H1 (cell line): ENCODE data around the gene CDKL5. TPM values are rescaled to one million over a fixed set of nuclear protein-coding genes. Genes with fewer than 3 reads are reported as not detected.

Experiments used
- CTCF ChIA-PET: fragments of 300-600 bp; sonication (Branson Sonifier 250); formaldehyde crosslinking; loops from one replicate; lab custom pipeline; 2021; ENCODE audit not compliant: partially characterized antibody; lab: Charles Lee
- POLR2A ChIA-PET: fragments of 300-600 bp; sonication (Branson Sonifier 250); formaldehyde crosslinking; loops from one replicate; lab custom pipeline; 2021; ENCODE audit warnings: inconsistent platforms; ENCODE audit not compliant: partially characterized antibody; lab: Charles Lee
- DNase-seq, 2 experiments: peaks; one replicate each; pipeline versions ENCODE4 v3.0.0 to v3.0.0-alpha.2; 2010 to 2022; ENCODE audit warnings: low spot score in 2 of 2, low read depth in 1 of 2, mixed read lengths in 1 of 2
- FAIRE-seq: peaks from 2 replicates; lab custom pipeline; 2011; peaks lifted over from hg19 to GRCh38; lab: Jason Lieb, UNC
- H2AFZ ChIP-seq: 2 replicates; pipeline ENCODE4 v1.8.1; 2012; ENCODE audit warnings: low read length, inconsistent platforms
- H2AK5ac ChIP-seq: 2 replicates; pipeline ENCODE4 v1.6.1; 2013; ENCODE audit warnings: low read depth, low read length
- H2BK120ac ChIP-seq: replicated peaks from 2 replicates; pipeline ENCODE3; 2013; ENCODE audit warnings: low read depth, low read length, inconsistent platforms
- H2BK12ac ChIP-seq: 2 replicates; pipeline ENCODE4 v1.6.1; 2013; ENCODE audit warnings: low read depth, low read length
- H2BK15ac ChIP-seq: 2 replicates; pipeline ENCODE4 v1.6.1; 2013; ENCODE audit warnings: low read length
- H2BK20ac ChIP-seq: 2 replicates; pipeline ENCODE4 v1.6.1; 2013; ENCODE audit warnings: low read length
- H2BK5ac ChIP-seq: 2 replicates; pipeline ENCODE4 v1.6.1; 2013; ENCODE audit warnings: low read depth, low read length
- H3K14ac ChIP-seq: 2 replicates; pipeline ENCODE4 v1.6.1; 2013; ENCODE audit warnings: inconsistent platforms; ENCODE audit not compliant: insufficient read length
- H3K18ac ChIP-seq: 2 replicates; pipeline ENCODE4 v1.6.1; 2013; ENCODE audit warnings: low read length; ENCODE audit errors: extremely low read depth
- H3K23ac ChIP-seq: 2 replicates; pipeline ENCODE4 v1.6.1; 2013; ENCODE audit warnings: inconsistent platforms; ENCODE audit not compliant: insufficient read length
- H3K23me2 ChIP-seq: 2 replicates; pipeline ENCODE4 v1.6.1; 2013; ENCODE audit warnings: low read depth, low read length
- H3K27ac ChIP-seq: 2 replicates; pipeline ENCODE4 v1.6.1; 2011; ENCODE audit warnings: low read depth, low read length, inconsistent platforms
- H3K27me3 ChIP-seq, 4 experiments: replicated peaks in 1 of 4; 1 replicate in 1 of 4; 2 replicates in 3 of 4; pipeline versions ENCODE4 v1.6.1 to v1.8.1; 2011 to 2013; ENCODE audit warnings: low read length in 3 of 4, mild to moderate bottlenecking in 3 of 4, inconsistent platforms in 2 of 4, mixed read lengths in 2 of 4, moderate library complexity in 1 of 4; ENCODE audit not compliant: control insufficient read depth in 3 of 4, insufficient read depth in 3 of 4; ENCODE audit errors: extremely low read depth in 1 of 4
- H3K36me3 ChIP-seq, 4 experiments: 2 replicates each; pipeline versions ENCODE4 v1.6.1 to v1.8.1; 2011 to 2013; ENCODE audit warnings: mild to moderate bottlenecking in 4 of 4, low read length in 3 of 4, moderate library complexity in 2 of 4, control low read depth in 1 of 4, inconsistent platforms in 1 of 4; ENCODE audit not compliant: insufficient read depth in 4 of 4, control insufficient read depth in 2 of 4
- H3K4ac ChIP-seq: replicated peaks from 2 replicates; pipeline ENCODE3; 2013; ENCODE audit warnings: low read length, low read depth, mixed read lengths, inconsistent platforms; ENCODE audit not compliant: insufficient read length
- H3K4me1 ChIP-seq, 4 experiments: replicated peaks in 1 of 4; 1 replicate in 1 of 4; 2 replicates in 3 of 4; pipeline versions ENCODE4 v1.6.1 to v1.8.1; 2011 to 2013; ENCODE audit warnings: low read length in 3 of 4, inconsistent platforms in 2 of 4, mixed read lengths in 1 of 4; ENCODE audit not compliant: insufficient read depth in 4 of 4, control insufficient read depth in 3 of 4
- H3K4me2 ChIP-seq, 2 experiments: 2 replicates each; pipeline versions ENCODE4 v1.6.1 to v1.8.1; 2011 to 2013; ENCODE audit warnings: low read depth in 2 of 2, low read length in 2 of 2, control low read depth in 1 of 2, inconsistent platforms in 1 of 2, mild to moderate bottlenecking in 1 of 2; ENCODE audit not compliant: insufficient read depth in 1 of 2
- H3K4me3 ChIP-seq, 4 experiments: fragments of 200-600, 300-600 bp in 1 of 4; sonication (generic), shearing (Covaris generic), sonication (Bioruptor Twin) in 1 of 4; 2 replicates each; pipeline versions ENCODE4 v1.5.1 to v1.8.1; 2011 to 2016; ENCODE audit warnings: low read length in 4 of 4, low read depth in 3 of 4, control low read depth in 2 of 4, inconsistent platforms in 2 of 4, mild to moderate bottlenecking in 2 of 4, mixed read lengths in 1 of 4, moderate library complexity in 1 of 4; ENCODE audit not compliant: insufficient read depth in 2 of 4; ENCODE audit errors: extremely low read depth in 1 of 4
- H3K56ac ChIP-seq: replicated peaks from 2 replicates; pipeline ENCODE3; 2013; ENCODE audit warnings: low read depth, mild to moderate bottlenecking, mixed read lengths, low read length, inconsistent platforms; ENCODE audit not compliant: insufficient read length
- H3K79me1 ChIP-seq: 2 replicates; pipeline ENCODE4 v1.6.1; 2013; ENCODE audit warnings: low read depth, low read length, control low read depth
- H3K79me2 ChIP-seq, 2 experiments: 2 replicates each; pipeline versions ENCODE4 v1.6.1 to v1.8.1; 2012 to 2013; ENCODE audit warnings: low read length in 2 of 2, mild to moderate bottlenecking in 2 of 2, inconsistent platforms in 1 of 2; ENCODE audit not compliant: insufficient read depth in 2 of 2, control insufficient read depth in 1 of 2
- H3K9ac ChIP-seq, 4 experiments: replicated peaks in 1 of 4; 1 replicate in 1 of 4; 2 replicates in 3 of 4; pipeline versions ENCODE4 v1.6.1 to v1.8.1; 2011 to 2013; ENCODE audit warnings: low read depth in 3 of 4, low read length in 3 of 4, control low read depth in 2 of 4, mild to moderate bottlenecking in 2 of 4, moderate library complexity in 2 of 4, inconsistent platforms in 1 of 4; ENCODE audit errors: extremely low read depth in 1 of 4
- H3K9me3 ChIP-seq, 2 experiments: 2 replicates each; pipeline versions ENCODE4 v1.6.1 to v1.8.1; 2012 to 2013; ENCODE audit warnings: mild to moderate bottlenecking in 2 of 2, moderate library complexity in 2 of 2, control low read depth in 1 of 2, inconsistent platforms in 1 of 2, low read depth in 1 of 2, low read length in 1 of 2, mixed read lengths in 1 of 2; ENCODE audit not compliant: insufficient read depth in 2 of 2
- H4K20me1 ChIP-seq, 2 experiments: replicated peaks in 1 of 2; 2 replicates each; pipeline versions ENCODE3 to v1.8.1; 2011 to 2013; ENCODE audit warnings: inconsistent platforms in 2 of 2, low read length in 2 of 2, mild to moderate bottlenecking in 1 of 2; ENCODE audit not compliant: insufficient read depth in 2 of 2, control insufficient read depth in 1 of 2
- H4K5ac ChIP-seq: 2 replicates; pipeline ENCODE4 v1.6.1; 2013; ENCODE audit warnings: low read length, low read depth, mixed read lengths, inconsistent platforms; ENCODE audit not compliant: insufficient read length
- H4K8ac ChIP-seq: 2 replicates; pipeline ENCODE4 v1.8.0; 2013; ENCODE audit warnings: mild to moderate bottlenecking, moderate library complexity, low read length, inconsistent platforms; ENCODE audit not compliant: insufficient read depth; ENCODE audit errors: extremely low read depth
- H4K91ac ChIP-seq: replicated peaks from 2 replicates; pipeline ENCODE3; 2013; ENCODE audit warnings: low read length, mixed read lengths, inconsistent platforms; ENCODE audit not compliant: insufficient read length
- NRF1 ChIP-seq: IDR thresholded peaks from 2 replicates; pipeline ENCODE4 v1.6.1; 2011; ENCODE audit warnings: mild to moderate bottlenecking, low read depth, low read length, improper control_type of control experiment
- SAP30 ChIP-seq: fragments of 300-600 bp; sonication (generic); IDR thresholded peaks from 2 replicates; pipeline ENCODE4 v1.7.1; 2012; ENCODE audit warnings: low read length, moderate library complexity, mild to moderate bottlenecking, inconsistent platforms; ENCODE audit not compliant: insufficient read depth, insufficient replicate concordance
- YY1 ChIP-seq: IDR thresholded peaks from 2 replicates; pipeline ENCODE4 v1.6.1; 2011; ENCODE audit warnings: low read depth, mild to moderate bottlenecking, low read length
- WGBS, 2 experiments: shearing (Covaris generic) in 1 of 2; methylation state at CpG; one replicate each; pipeline versions ENCODE4 v1.1.6 to v1.1.7; 2013 to 2015; ENCODE audit warnings: low lambda C conversion rate in 2 of 2, mixed read lengths in 2 of 2, inconsistent platforms in 1 of 2, low coverage in 1 of 2, missing lambda C conversion rate in 1 of 2; ENCODE audit not compliant: insufficient replicate concordance in 2 of 2, insufficient coverage in 1 of 2, insufficient read length in 1 of 2; ENCODE audit errors: extremely low coverage in 1 of 2, missing lambda C conversion rate in 1 of 2; 5-methylcytosine and 5-hydroxymethylcytosine counted together
- polyA plus RNA-seq, 7 experiments: library from polyadenylated mRNA; depleted of rRNA in 3 of 7; stranded (reverse) in 5 of 7; unstranded in 2 of 7; fragments of >200 nt in 5 of 7; fragments of 200-250 nt in 2 of 7; gene quantifications; 1 replicate in 5 of 7; 2 replicates in 1 of 7; 4 replicates in 1 of 7; pipeline versions ENCODE4 v1.2.1 to v1.2.3, GENCODE V29; 2011 to 2013; ENCODE audit warnings: missing spikeins in 2 of 7, mixed read lengths in 2 of 7
- total RNA-seq: library from RNA; stranded (reverse); fragmentation: NEBNext Ultra II Directional; extraction: Animal tissue kit (Norgen Biotek cat#: 25700); gene quantifications from 2 replicates; pipeline ENCODE4 v1.2.1, GENCODE V29; 2021

Gene CDKL5
- total and polyA plus RNA-seq, 2 of the 8 experiments (the other 6 are each of a cell fraction or from before 2014, with no cell fraction given): 5.5 to 15.6 TPM

DNA sequence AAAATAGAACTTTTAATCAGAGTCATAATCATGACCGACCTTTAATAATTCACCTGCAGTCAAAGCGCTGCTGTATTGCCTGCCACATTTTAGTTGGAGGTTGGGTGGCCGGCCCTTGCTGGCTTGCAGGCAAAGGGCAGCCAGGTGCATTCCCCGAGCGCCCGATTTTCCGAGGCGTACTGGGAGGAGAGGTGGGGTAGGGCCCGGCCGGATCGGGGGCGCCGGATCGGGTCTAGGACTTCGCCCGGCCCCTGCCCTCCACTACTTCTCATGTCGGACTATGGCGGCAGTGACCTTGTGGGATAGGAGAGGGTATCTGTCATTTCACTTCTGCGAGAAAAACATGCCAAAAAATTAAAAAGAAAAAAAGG lies 249.0 kb downstream of the CDKL5 start:
- POLR2A ChIA-PET: no interaction called here
- H4K91ac ChIP-seq: no peak overlapping the region

More for the DNA sequence above, 249.0 kb downstream of the CDKL5 start:
- Histone ChIP-seq H3K9ac (peak overlapping the region in 1 of 4 experiments; percentile 35; a peak in 3 of 7 replicates), H3K4ac (no peak overlapping the region), H3K4me3 (peak overlapping the region; percentile 38 to 73 (median 43)), H2BK120ac (no peak overlapping the region), H3K56ac (no peak overlapping the region), H4K20me1 (no peaks in the 10 kb centered on the region), H4K5ac (no peak overlapping the region), H3K79me2 (no peaks in the 10 kb centered on the region), H3K23me2 (peaks cover 2% of the 10 kb centered on the region; the same call in 1 of the 2 replicates), H3K4me2 (peak overlapping the region; percentile 42 to 59; a peak in 3 of 4 replicates), H3K4me1 (no peaks in the 10 kb centered on the region; a peak in 1 of 7 replicates), H2BK12ac (no peak overlapping the region), H4K8ac (no peak overlapping the region), H2AK5ac (no peak overlapping the region), H3K18ac (no peak overlapping the region; the same call in 1 of the 2 replicates), H2BK15ac (no peak overlapping the region)
- CTCF ChIA-PET: no interaction called here
- WGBS, 2 experiments: 15% methylated on average over 7 of the region's 19 CpGs; no CpG with 5 or more reads in 1 of the 2 experiments
- FAIRE-seq: no peak
- TF ChIP-seq YY1 (0 out of 2 replicates have a peak, but pooled peaks have one; percentile 15), SAP30 (no peak), NRF1 (no peak)
- TF ChIP-seq, all 59 proteins: peak for 1
- no peak overlapping the region for H2BK5ac ChIP-seq
- H3K9me3 ChIP-seq: no peaks in the 10 kb centered on the region
- H3K14ac ChIP-seq: no peak overlapping the region
- no peaks in the 10 kb centered on the region; a peak in 1 of 7 replicates for H3K27me3 ChIP-seq
- H3K36me3 ChIP-seq: no peaks in the 10 kb centered on the region
- H2BK20ac ChIP-seq: no peak overlapping the region
- peak in 1 of 2 experiments; percentile 53 for DNase-seq
- no peak overlapping the region for H3K27ac ChIP-seq
- H3K79me1 ChIP-seq: no peaks in the 10 kb centered on the region
- no peak overlapping the region for H2AFZ ChIP-seq
- no peak overlapping the region for H3K23ac ChIP-seq
